Adrenal gland (tissue), 5 donors: ENCODE results near the gene DMPK.

Experiments
- CTCF ChIP-seq, 6 experiments: fragments of 450-650 bp in 4 of 6; fragments of 200-600 bp in 2 of 6; sonication (generic) in 1 of 6; IDR thresholded peaks; 1 replicate in 5 of 6; 2 replicates in 1 of 6; pipeline versions ENCODE4 v1.5.1 to v1.8.0; 2016 to 2021; ENCODE audit warnings: antibody characterized with exemption in 6 of 6, mild to moderate bottlenecking in 2 of 6, moderate library complexity in 1 of 6
- POLR2A ChIP-seq, 2 donors: fragments of 450-650 bp; IDR thresholded peaks; one replicate each; pipeline ENCODE4 v1.6.1; 2017; ENCODE audit warnings: antibody characterized with exemption in 2 of 2, mild to moderate bottlenecking in 2 of 2, moderate library complexity in 1 of 2
- donor health status: DM: no; HTN: no; CAD: no.

GRCh38 chr19:45754323-45754722 is 28.0 kb downstream of the DMPK start:
- TF ChIP-seq CTCF (IDR thresholded peaks at IDR 0.05): no peak
- no peak for TF ChIP-seq POLR2A (IDR thresholded peaks at IDR 0.05)
